Gastrocnemius medialis (tissue), 4 donors: Measurements from ENCODE around the gene PRR23E.

Source experiments
- POLR2A ChIP-seq, 2 donors: fragments of 450-650 bp; IDR thresholded peaks; one replicate each; pipeline ENCODE4 v1.6.1; 2017; ENCODE audit warnings: antibody characterized with exemption in 2 of 2, mild to moderate bottlenecking in 2 of 2, moderate library complexity in 2 of 2
- TF ChIP-seq, protein P1 (sequence below), 5 experiments: fragments of 450-650 bp in 3 of 5; fragments of 200-600 bp in 2 of 5; sonication (generic) in 2 of 5; IDR thresholded peaks in 4 of 5; conservative IDR thresholded peaks in 1 of 5; 1 replicate in 4 of 5; 2 replicates in 1 of 5; pipeline ENCODE4 v1.5.1; 2016 to 2019; ENCODE audit warnings: antibody characterized with exemption in 5 of 5, mild to moderate bottlenecking in 3 of 5, moderate library complexity in 3 of 5

DNA sequence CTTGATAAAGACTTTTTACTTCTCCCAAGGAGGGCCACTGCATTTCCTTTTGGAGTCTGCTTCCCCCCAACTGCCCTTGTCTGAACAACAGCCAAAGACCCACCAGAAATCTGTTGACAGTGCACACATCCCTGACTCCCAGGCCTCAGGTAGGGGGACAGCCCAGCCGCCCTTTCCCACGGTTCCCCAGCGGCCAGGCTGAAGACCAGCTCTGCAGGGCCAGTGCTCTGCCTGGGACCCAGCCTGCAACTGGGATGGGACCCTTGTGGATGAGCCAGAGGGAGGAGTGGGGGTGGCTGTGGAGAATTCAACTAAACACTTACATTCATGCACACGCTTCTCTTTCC lies 8.1 kb upstream of the PRR23E start:
- TF ChIP-seq, protein P1, sequence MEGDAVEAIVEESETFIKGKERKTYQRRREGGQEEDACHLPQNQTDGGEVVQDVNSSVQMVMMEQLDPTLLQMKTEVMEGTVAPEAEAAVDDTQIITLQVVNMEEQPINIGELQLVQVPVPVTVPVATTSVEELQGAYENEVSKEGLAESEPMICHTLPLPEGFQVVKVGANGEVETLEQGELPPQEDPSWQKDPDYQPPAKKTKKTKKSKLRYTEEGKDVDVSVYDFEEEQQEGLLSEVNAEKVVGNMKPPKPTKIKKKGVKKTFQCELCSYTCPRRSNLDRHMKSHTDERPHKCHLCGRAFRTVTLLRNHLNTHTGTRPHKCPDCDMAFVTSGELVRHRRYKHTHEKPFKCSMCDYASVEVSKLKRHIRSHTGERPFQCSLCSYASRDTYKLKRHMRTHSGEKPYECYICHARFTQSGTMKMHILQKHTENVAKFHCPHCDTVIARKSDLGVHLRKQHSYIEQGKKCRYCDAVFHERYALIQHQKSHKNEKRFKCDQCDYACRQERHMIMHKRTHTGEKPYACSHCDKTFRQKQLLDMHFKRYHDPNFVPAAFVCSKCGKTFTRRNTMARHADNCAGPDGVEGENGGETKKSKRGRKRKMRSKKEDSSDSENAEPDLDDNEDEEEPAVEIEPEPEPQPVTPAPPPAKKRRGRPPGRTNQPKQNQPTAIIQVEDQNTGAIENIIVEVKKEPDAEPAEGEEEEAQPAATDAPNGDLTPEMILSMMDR (IDR thresholded peaks at IDR 0.05 in 4 of 5, conservative IDR thresholded peaks at IDR 0.05 in 1 of 5) = no peak
- TF ChIP-seq POLR2A (IDR thresholded peaks at IDR 0.05) = no peak
